ENCODE data around the gene GDF2. TPM values are rescaled to one million over a fixed set of nuclear protein-coding genes. Genes with fewer than 3 reads are reported as not detected.

Gene GDF2
- polyA plus RNA-seq, 4 donors, result not detected

DNA sequence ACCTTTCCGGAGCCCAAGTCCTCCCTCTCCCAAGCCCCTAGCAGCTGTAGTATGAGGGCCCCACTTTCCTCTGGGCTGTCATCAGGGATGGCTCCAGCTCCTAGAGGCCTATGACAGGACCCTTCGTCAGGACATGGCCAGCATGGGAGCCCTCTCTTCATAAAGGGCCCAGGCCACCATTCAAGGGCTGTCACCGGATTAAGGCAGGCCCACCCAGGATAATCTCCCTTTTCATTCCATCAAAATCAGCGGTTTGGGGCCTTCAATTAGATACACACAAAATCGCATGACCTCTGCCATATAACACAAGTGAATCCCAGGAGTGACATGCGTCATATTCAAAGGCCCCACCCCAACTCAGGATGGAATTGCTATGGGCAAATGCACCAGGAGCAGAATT, 34.4 kb upstream of the GDF2 start:
- Histone ChIP-seq H3K27me3 (ENCODE audit: control insufficient read depth in 3 of 3, insufficient read depth in 3 of 3, low read length in 3 of 3) (peaks cover 0 to 9% (median 0%) of the 10 kb centered on the region in 3 donors), H3K4me3 (ENCODE audit: low read depth in 1 of 3, low read length in 3 of 3) (no peak overlapping the region), H3K4me1 (ENCODE audit: control insufficient read depth in 3 of 3, insufficient read depth in 2 of 3, low read depth in 1 of 3, low read length in 2 of 3) (no peaks in the 10 kb centered on the region), H3K27ac (ENCODE audit: low read depth in 1 of 3, low read length in 2 of 3) (no peak overlapping the region), H3K36me3 (ENCODE audit: control insufficient read depth in 3 of 3, insufficient read depth in 2 of 3, low read depth in 1 of 3, low read length in 3 of 3) (no peaks in the 10 kb centered on the region), H3K9me3 (ENCODE audit: control insufficient read depth in 2 of 2, insufficient read depth in 1 of 2, low read depth in 1 of 2, low read length in 1 of 2) (no peaks in the 10 kb centered on the region)
- 90 to 92% (median 90%) methylated on average over 6 of the region's 6 CpGs for WGBS, 3 donors
- no peak for DNase-seq
- FAIRE-seq, result no peak

DNA sequence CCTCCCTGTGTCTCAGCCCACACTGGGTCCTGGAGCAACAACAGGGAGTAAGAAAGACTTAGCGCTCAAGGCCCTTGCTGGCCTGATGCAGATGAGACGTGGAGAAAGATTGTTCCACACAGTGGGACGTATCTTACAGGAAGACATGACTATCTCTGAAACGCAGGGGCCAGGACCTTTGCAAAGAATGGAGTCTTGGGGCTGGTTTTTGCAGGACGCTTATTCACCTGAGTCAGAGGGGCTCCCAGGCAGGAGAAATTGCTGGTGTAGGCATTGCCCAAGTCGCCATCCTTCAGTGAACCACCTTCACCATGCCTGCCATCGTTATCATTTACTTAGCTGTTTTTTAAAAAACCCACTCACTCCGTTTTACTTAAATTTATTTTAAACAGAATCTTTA, 34.0 kb upstream of the GDF2 start:
- no peak overlapping the region for H3K27ac ChIP-seq (ENCODE audit: low read depth in 1 of 3, low read length in 2 of 3)
- H3K4me3 ChIP-seq (ENCODE audit: low read depth in 1 of 3, low read length in 3 of 3), result no peak overlapping the region
- H3K27me3 ChIP-seq (ENCODE audit: control insufficient read depth in 3 of 3, insufficient read depth in 3 of 3, low read length in 3 of 3), result peaks cover 0 to 9% (median 0%) of the 10 kb centered on the region in 3 donors
- DNase-seq (no peak), FAIRE-seq (no peak)
- WGBS, 3 donors, result 87 to 93% (median 92%) methylated on average over 8 of the region's 8 CpGs
- H3K36me3 ChIP-seq (ENCODE audit: control insufficient read depth in 3 of 3, insufficient read depth in 2 of 3, low read depth in 1 of 3, low read length in 3 of 3), result no peaks in the 10 kb centered on the region
- H3K9me3 ChIP-seq (ENCODE audit: control insufficient read depth in 2 of 2, insufficient read depth in 1 of 2, low read depth in 1 of 2, low read length in 1 of 2), result no peaks in the 10 kb centered on the region
- no peaks in the 10 kb centered on the region for H3K4me1 ChIP-seq (ENCODE audit: control insufficient read depth in 3 of 3, insufficient read depth in 2 of 3, low read depth in 1 of 3, low read length in 2 of 3)

DNA sequence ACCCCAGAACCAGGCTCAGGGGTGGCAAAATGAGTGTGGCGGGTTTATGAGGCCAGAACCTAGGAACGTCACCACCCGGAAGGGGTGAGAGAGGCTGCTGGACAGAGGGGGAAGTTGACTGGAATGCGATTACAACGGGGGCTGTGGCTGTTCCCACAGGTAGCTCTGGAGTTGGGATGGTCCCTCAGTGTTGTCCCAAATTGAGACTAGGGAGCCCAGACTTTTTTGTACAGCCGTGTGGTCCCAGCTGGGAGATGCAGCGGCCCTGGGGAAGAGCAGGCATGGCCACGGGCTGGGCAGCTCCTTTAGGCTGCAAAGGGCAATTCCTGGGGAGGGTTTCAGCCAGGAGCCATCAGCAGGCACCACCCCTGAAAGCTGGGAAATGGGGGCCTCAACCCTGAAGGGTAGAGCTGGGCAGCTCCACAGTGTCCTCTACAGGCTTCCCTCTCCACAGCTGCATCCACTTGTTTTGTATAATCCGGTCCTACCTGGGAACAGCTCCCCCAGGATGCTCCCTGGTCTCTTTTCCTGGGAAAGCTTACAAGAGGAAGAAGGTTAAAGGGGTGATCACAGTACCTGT, 33.2 kb upstream of the GDF2 start:
- Histone ChIP-seq H3K4me3 (ENCODE audit: low read depth in 1 of 3, low read length in 3 of 3) (no peak overlapping the region), H3K9me3 (ENCODE audit: control insufficient read depth in 2 of 2, insufficient read depth in 1 of 2, low read depth in 1 of 2, low read length in 1 of 2) (no peaks in the 10 kb centered on the region), H3K36me3 (ENCODE audit: control insufficient read depth in 3 of 3, insufficient read depth in 2 of 3, low read depth in 1 of 3, low read length in 3 of 3) (no peaks in the 10 kb centered on the region), H3K27ac (ENCODE audit: low read depth in 1 of 3, low read length in 2 of 3) (no peak overlapping the region), H3K4me1 (ENCODE audit: control insufficient read depth in 3 of 3, insufficient read depth in 2 of 3, low read depth in 1 of 3, low read length in 2 of 3) (no peaks in the 10 kb centered on the region), H3K27me3 (ENCODE audit: control insufficient read depth in 3 of 3, insufficient read depth in 3 of 3, low read length in 3 of 3) (peaks cover 0 to 9% (median 0%) of the 10 kb centered on the region in 3 donors)
- no peak for DNase-seq
- WGBS, 3 donors, result 73 to 79% (median 77%) methylated on average over 9 of the region's 9 CpGs
- no peak for FAIRE-seq

DNA sequence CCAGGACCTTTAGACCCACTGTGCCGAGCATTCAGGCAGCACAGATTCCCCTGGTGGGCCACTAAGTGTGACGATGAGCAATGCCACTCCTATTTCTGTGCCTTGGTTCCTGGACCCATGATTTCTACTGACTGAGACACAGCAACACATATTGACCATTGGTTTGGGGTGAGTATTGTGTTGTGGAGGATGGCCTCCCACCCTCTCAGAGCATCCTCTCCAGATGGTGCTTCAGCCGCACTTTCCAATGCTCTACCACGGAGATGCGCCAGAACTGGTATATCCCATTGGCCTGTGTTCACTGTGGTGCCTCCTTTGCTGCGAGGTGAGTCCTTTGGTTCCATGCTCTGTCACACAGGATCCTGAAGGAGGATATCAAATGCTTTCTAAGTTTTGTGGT, 32.3 kb upstream of the GDF2 start:
- 90 to 94% (median 92%) methylated on average over 6 of the region's 6 CpGs for WGBS, 3 donors
- no peak overlapping the region for H3K27ac ChIP-seq (ENCODE audit: low read depth in 1 of 3, low read length in 2 of 3)
- FAIRE-seq, result no peak
- peaks cover 0 to 9% (median 0%) of the 10 kb centered on the region in 3 donors for H3K27me3 ChIP-seq (ENCODE audit: control insufficient read depth in 3 of 3, insufficient read depth in 3 of 3, low read length in 3 of 3)
- H3K4me3 ChIP-seq (ENCODE audit: low read depth in 1 of 3, low read length in 3 of 3), result no peak overlapping the region
- no peaks in the 10 kb centered on the region for H3K9me3 ChIP-seq (ENCODE audit: control insufficient read depth in 2 of 2, insufficient read depth in 1 of 2, low read depth in 1 of 2, low read length in 1 of 2)
- no peaks in the 10 kb centered on the region for H3K36me3 ChIP-seq (ENCODE audit: control insufficient read depth in 3 of 3, insufficient read depth in 2 of 3, low read depth in 1 of 3, low read length in 3 of 3)
- no peaks in the 10 kb centered on the region for H3K4me1 ChIP-seq (ENCODE audit: control insufficient read depth in 3 of 3, insufficient read depth in 2 of 3, low read depth in 1 of 3, low read length in 2 of 3)
- DNase-seq, result no peak

DNA sequence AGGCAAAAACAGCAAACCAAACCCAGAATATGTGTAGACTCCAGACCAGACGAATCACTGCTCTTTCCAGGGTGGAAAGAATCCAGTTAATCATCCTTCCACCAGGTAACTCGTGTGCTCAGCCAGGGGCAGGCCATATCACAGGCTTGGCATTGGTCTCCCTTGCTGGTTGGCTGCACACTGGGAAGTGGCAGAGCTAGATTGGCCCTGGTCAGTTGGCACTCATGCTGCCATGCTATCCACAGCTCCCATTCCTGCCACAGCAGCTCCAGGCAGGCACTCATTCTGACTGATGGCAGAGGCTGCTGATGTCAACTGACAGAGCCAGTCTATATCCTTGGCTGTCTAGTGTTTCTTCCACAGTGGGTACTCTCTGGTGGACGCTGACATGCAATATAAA, 31.9 kb upstream of the GDF2 start:
- Histone ChIP-seq H3K4me3 (ENCODE audit: low read depth in 1 of 3, low read length in 3 of 3) (no peak overlapping the region), H3K36me3 (ENCODE audit: control insufficient read depth in 3 of 3, insufficient read depth in 2 of 3, low read depth in 1 of 3, low read length in 3 of 3) (no peaks in the 10 kb centered on the region), H3K4me1 (ENCODE audit: control insufficient read depth in 3 of 3, insufficient read depth in 2 of 3, low read depth in 1 of 3, low read length in 2 of 3) (no peaks in the 10 kb centered on the region), H3K27me3 (ENCODE audit: control insufficient read depth in 3 of 3, insufficient read depth in 3 of 3, low read length in 3 of 3) (peaks cover 0 to 7% (median 0%) of the 10 kb centered on the region in 3 donors), H3K9me3 (ENCODE audit: control insufficient read depth in 2 of 2, insufficient read depth in 1 of 2, low read depth in 1 of 2, low read length in 1 of 2) (no peaks in the 10 kb centered on the region), H3K27ac (ENCODE audit: low read depth in 1 of 3, low read length in 2 of 3) (no peak overlapping the region)
- WGBS, 3 donors, result 70 to 75% (median 72%) methylated on average over 3 of the region's 3 CpGs
- no peak for DNase-seq
- no peak for FAIRE-seq

DNA sequence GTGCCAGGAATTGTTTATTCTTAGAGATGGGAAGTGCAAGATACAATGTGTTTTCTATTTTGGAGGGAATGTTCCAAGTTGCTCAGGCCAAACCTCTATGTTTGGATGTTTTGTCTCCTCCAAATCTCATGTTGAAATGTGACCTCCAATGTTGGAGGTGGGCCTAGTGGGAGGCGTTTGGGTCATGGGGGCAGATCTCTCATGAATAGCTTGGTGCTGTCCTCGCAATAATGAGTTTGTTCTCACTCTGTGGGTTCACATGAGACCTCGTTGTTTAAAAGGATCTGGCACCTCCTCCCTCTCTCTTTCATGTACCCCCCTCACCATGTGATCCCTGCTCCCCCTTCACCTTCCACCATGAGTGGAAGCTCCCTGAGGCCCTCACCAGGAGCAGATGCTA, 30.6 kb upstream of the GDF2 start:
- FAIRE-seq (no peak), DNase-seq (no peak)
- Histone ChIP-seq H3K4me3 (ENCODE audit: low read depth in 1 of 3, low read length in 3 of 3) (no peak overlapping the region), H3K9me3 (ENCODE audit: control insufficient read depth in 2 of 2, insufficient read depth in 1 of 2, low read depth in 1 of 2, low read length in 1 of 2) (no peaks in the 10 kb centered on the region), H3K27me3 (ENCODE audit: control insufficient read depth in 3 of 3, insufficient read depth in 3 of 3, low read length in 3 of 3) (peaks cover 0 to 11% (median 0%) of the 10 kb centered on the region in 3 donors), H3K27ac (ENCODE audit: low read depth in 1 of 3, low read length in 2 of 3) (no peak overlapping the region), H3K36me3 (ENCODE audit: control insufficient read depth in 3 of 3, insufficient read depth in 2 of 3, low read depth in 1 of 3, low read length in 3 of 3) (no peaks in the 10 kb centered on the region), H3K4me1 (ENCODE audit: control insufficient read depth in 3 of 3, insufficient read depth in 2 of 3, low read depth in 1 of 3, low read length in 2 of 3) (no peaks in the 10 kb centered on the region)
- 55 to 66% (median 63%) methylated on average over 3 of the region's 3 CpGs for WGBS, 3 donors

DNA sequence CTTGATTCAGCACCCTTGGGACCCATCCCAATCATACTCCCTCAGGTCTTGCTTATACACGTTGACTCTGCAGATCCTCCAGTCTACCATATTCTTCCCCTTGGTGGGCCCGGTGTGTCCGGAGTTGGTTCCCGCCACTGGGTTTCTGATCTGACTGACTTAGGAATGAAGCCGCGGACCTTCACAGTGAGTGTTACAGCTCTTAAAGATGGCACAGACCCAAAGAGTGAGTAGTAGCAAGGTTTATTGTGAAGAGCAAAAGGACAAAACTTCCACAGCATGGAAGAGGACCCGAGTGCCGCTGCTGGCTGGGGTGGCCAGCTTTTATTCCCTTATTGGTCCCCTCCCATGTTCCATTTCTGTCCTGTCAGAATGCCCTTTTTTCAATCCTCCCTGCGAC, 28.2 kb upstream of the GDF2 start:
- WGBS, 3 donors, result 91 to 95% (median 95%) methylated on average over 9 of the region's 9 CpGs
- Histone ChIP-seq H3K4me1 (ENCODE audit: control insufficient read depth in 3 of 3, insufficient read depth in 2 of 3, low read depth in 1 of 3, low read length in 2 of 3) (no peaks in the 10 kb centered on the region), H3K4me3 (ENCODE audit: low read depth in 1 of 3, low read length in 3 of 3) (no peak overlapping the region), H3K9me3 (ENCODE audit: control insufficient read depth in 2 of 2, insufficient read depth in 1 of 2, low read depth in 1 of 2, low read length in 1 of 2) (no peaks in the 10 kb centered on the region), H3K27ac (ENCODE audit: low read depth in 1 of 3, low read length in 2 of 3) (no peak overlapping the region), H3K36me3 (ENCODE audit: control insufficient read depth in 3 of 3, insufficient read depth in 2 of 3, low read depth in 1 of 3, low read length in 3 of 3) (no peaks in the 10 kb centered on the region), H3K27me3 (ENCODE audit: control insufficient read depth in 3 of 3, insufficient read depth in 3 of 3, low read length in 3 of 3) (peaks cover 0 to 20% (median 0%) of the 10 kb centered on the region in 3 donors)
- DNase-seq (no peak), FAIRE-seq (no peak)

DNA sequence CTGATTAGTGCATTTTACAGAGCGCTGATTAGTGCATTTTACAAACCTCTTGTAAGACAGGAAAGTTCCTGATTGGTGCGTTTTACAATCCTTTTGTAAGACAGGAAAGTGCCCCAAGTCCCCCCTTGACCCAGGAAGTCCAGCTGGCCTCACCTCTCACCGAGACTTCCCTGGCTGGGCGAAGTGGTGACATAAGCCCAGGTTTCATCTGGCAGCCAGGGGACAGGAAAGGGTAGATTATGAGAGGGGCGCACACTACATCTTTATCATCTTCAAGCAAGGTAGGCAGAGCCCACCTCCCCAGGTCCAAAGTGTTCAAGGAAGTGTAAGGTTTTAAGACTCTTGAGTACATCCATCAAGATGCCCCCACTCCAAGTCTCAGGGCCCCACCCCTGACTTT, 27.8 kb upstream of the GDF2 start:
- H3K27me3 ChIP-seq (ENCODE audit: control insufficient read depth in 3 of 3, insufficient read depth in 3 of 3, low read length in 3 of 3), result peaks cover 0 to 20% (median 0%) of the 10 kb centered on the region in 3 donors
- DNase-seq (no peak), FAIRE-seq (no peak)
- H3K4me1 ChIP-seq (ENCODE audit: control insufficient read depth in 3 of 3, insufficient read depth in 2 of 3, low read depth in 1 of 3, low read length in 2 of 3), result no peaks in the 10 kb centered on the region
- H3K9me3 ChIP-seq (ENCODE audit: control insufficient read depth in 2 of 2, insufficient read depth in 1 of 2, low read depth in 1 of 2, low read length in 1 of 2), result no peaks in the 10 kb centered on the region
- H3K4me3 ChIP-seq (ENCODE audit: low read depth in 1 of 3, low read length in 3 of 3), result no peak overlapping the region
- 86 to 90% (median 89%) methylated on average over 5 of the region's 5 CpGs for WGBS, 3 donors
- H3K27ac ChIP-seq (ENCODE audit: low read depth in 1 of 3, low read length in 2 of 3), result no peak overlapping the region
- no peaks in the 10 kb centered on the region for H3K36me3 ChIP-seq (ENCODE audit: control insufficient read depth in 3 of 3, insufficient read depth in 2 of 3, low read depth in 1 of 3, low read length in 3 of 3)

DNA sequence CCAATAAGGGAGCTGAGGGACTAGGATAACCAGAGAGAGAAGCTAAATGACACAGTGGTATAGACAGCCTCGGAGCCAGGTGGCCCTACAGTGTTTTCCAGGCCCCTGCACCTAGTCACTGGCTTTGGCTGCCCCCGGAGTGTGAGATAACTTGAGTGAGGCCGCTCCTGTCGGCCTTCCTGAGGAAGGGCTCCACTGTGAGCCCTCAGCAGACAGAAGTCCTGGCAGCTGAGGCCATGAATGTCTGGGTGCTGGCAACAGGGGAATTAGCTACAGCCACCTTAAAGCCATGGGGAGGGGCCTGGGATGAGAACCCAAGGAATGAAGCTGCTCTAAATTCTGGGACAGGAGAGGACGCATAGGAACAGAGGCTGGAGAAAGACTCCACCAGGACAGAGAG, 26.8 kb upstream of the GDF2 start:
- peaks cover 0 to 24% (median 4%) of the 10 kb centered on the region in 3 donors for H3K27me3 ChIP-seq (ENCODE audit: control insufficient read depth in 3 of 3, insufficient read depth in 3 of 3, low read length in 3 of 3)
- 79 to 88% (median 83%) methylated on average over 5 of the region's 5 CpGs for WGBS, 3 donors
- FAIRE-seq, result no peak
- H3K36me3 ChIP-seq (ENCODE audit: control insufficient read depth in 3 of 3, insufficient read depth in 2 of 3, low read depth in 1 of 3, low read length in 3 of 3), result no peaks in the 10 kb centered on the region
- no peak overlapping the region for H3K27ac ChIP-seq (ENCODE audit: low read depth in 1 of 3, low read length in 2 of 3)
- no peak for DNase-seq
- no peak overlapping the region for H3K4me3 ChIP-seq (ENCODE audit: low read depth in 1 of 3, low read length in 3 of 3)
- H3K9me3 ChIP-seq (ENCODE audit: control insufficient read depth in 2 of 2, insufficient read depth in 1 of 2, low read depth in 1 of 2, low read length in 1 of 2), result no peaks in the 10 kb centered on the region
- peaks cover 0 to under 1% (median 0%) of the 10 kb centered on the region in 3 donors for H3K4me1 ChIP-seq (ENCODE audit: control insufficient read depth in 3 of 3, insufficient read depth in 2 of 3, low read depth in 1 of 3, low read length in 2 of 3)

Measured in small intestine (tissue), 7 donors.